ENCODE measurements around the gene ZNF324B.
A peak's percentile ranks its signal among the peaks of the same experiment; 100 is the strongest.
"Not testable (repeated sequence)": the region's sequence is repeated elsewhere in the genome, so short reads cannot be mapped to it uniquely, and the experiment has no call there.

ZNF324B gene

GRCh38 chr19:58466089-58466759, 14.8 kb downstream of the ZNF324B start:
- no peaks in the 10 kb centered on the region for H3K27me3 ChIP-seq (ENCODE audit: control insufficient read depth, insufficient read depth, low read length)
- H3K36me3 ChIP-seq (ENCODE audit: insufficient read depth, low read length) = peaks cover 7% of the 10 kb centered on the region
- peak overlapping the region; percentile 100 for H3K4me3 ChIP-seq (ENCODE audit: low read length)
- peak overlapping the region; percentile 36 for H3K9ac ChIP-seq (ENCODE audit: low read depth, low read length)
- peak overlapping the region; percentile 100 for H3K4me2 ChIP-seq (ENCODE audit: low read length)
- peaks cover 13% of the 10 kb centered on the region for H3K4me1 ChIP-seq (ENCODE audit: control insufficient read depth, insufficient read depth, low read length)
- no peaks in the 10 kb centered on the region for H3K9me3 ChIP-seq (replicated peaks; ENCODE audit: low read length)

- Histone ChIP-seq H3K36me3 (ENCODE audit: insufficient read depth, low read length) (peaks cover 11% of the 10 kb centered on the region), H3K4me3 (ENCODE audit: low read length) (peak within 1 kb of the TSS; percentile 100), H3K4me1 (ENCODE audit: control insufficient read depth, insufficient read depth, low read length) (peaks cover 13% of the 10 kb centered on the region), H3K9me3 (replicated peaks; ENCODE audit: low read length) (no peaks in the 10 kb centered on the region), H3K27me3 (ENCODE audit: control insufficient read depth, insufficient read depth, low read length) (no peaks in the 10 kb centered on the region), H3K9ac (ENCODE audit: low read depth, low read length) (peak within 1 kb of the TSS; percentile 95), H3K4me2 (ENCODE audit: low read length) (peak within 1 kb of the TSS; percentile 100)
These were observed 15.6 kb downstream of the ZNF324B start, which contains the start of gene ZNF324 for GRCh38 chr19:58466760-58467589. ZNF324 (plus strand) TSS chr19:58467080; CDS start chr19:58469186, 2,106 bp downstream.

- peak overlapping the region; percentile 36 for H3K9ac ChIP-seq (ENCODE audit: low read depth, low read length)
- no peaks in the 10 kb centered on the region for H3K27me3 ChIP-seq (ENCODE audit: control insufficient read depth, insufficient read depth, low read length)
- H3K9me3 ChIP-seq (replicated peaks; ENCODE audit: low read length) = no peaks in the 10 kb centered on the region
- H3K4me1 ChIP-seq (ENCODE audit: control insufficient read depth, insufficient read depth, low read length) = peaks cover 13% of the 10 kb centered on the region
- H3K4me3 ChIP-seq (ENCODE audit: low read length) = peak overlapping the region; percentile 61
- H3K36me3 ChIP-seq (ENCODE audit: insufficient read depth, low read length) = peaks cover 25% of the 10 kb centered on the region
- peak overlapping the region; percentile 85 for H3K4me2 ChIP-seq (ENCODE audit: low read length)
These were observed 16.9 kb downstream of the ZNF324B start for GRCh38 chr19:58468216-58468839.

GRCh38 chr19:58469241-58470013, 18.0 kb downstream of the ZNF324B start:
- Histone ChIP-seq H3K9me3 (replicated peaks; ENCODE audit: low read length) (no peaks in the 10 kb centered on the region), H3K4me3 (ENCODE audit: low read length) (no peak overlapping the region), H3K27me3 (ENCODE audit: control insufficient read depth, insufficient read depth, low read length) (no peaks in the 10 kb centered on the region), H3K4me2 (ENCODE audit: low read length) (no peak overlapping the region), H3K4me1 (ENCODE audit: control insufficient read depth, insufficient read depth, low read length) (peaks cover 13% of the 10 kb centered on the region), H3K9ac (ENCODE audit: low read depth, low read length) (no peak overlapping the region), H3K36me3 (ENCODE audit: insufficient read depth, low read length) (peaks cover 29% of the 10 kb centered on the region)

- H3K36me3 ChIP-seq (ENCODE audit: insufficient read depth, low read length) = peaks cover 29% of the 10 kb centered on the region
- not testable (repeated sequence) for H3K4me2 ChIP-seq (ENCODE audit: low read length); H3K4me3 ChIP-seq (ENCODE audit: low read length); H3K27me3 ChIP-seq (ENCODE audit: control insufficient read depth, insufficient read depth, low read length); H3K9me3 ChIP-seq (replicated peaks; ENCODE audit: low read length); H3K9ac ChIP-seq (ENCODE audit: low read depth, low read length)
- H3K4me1 ChIP-seq (ENCODE audit: control insufficient read depth, insufficient read depth, low read length) = peaks cover 22% of the 10 kb centered on the region
These were observed 19.6 kb downstream of the ZNF324B start for GRCh38 chr19:58470837-58471543.

- Histone ChIP-seq H3K36me3 (ENCODE audit: insufficient read depth, low read length) (peaks cover 29% of the 10 kb centered on the region), H3K4me3 (ENCODE audit: low read length) (no peak overlapping the region), H3K9me3 (replicated peaks; ENCODE audit: low read length) (no peaks in the 10 kb centered on the region), H3K4me2 (ENCODE audit: low read length) (no peak overlapping the region), H3K4me1 (ENCODE audit: control insufficient read depth, insufficient read depth, low read length) (peaks cover 22% of the 10 kb centered on the region), H3K9ac (ENCODE audit: low read depth, low read length) (no peak overlapping the region), H3K27me3 (ENCODE audit: control insufficient read depth, insufficient read depth, low read length) (no peaks in the 10 kb centered on the region)
These were observed 20.3 kb downstream of the ZNF324B start for GRCh38 chr19:58471736-58472135.

- no peak overlapping the region for H3K4me3 ChIP-seq (ENCODE audit: low read length)
- H3K9me3 ChIP-seq (replicated peaks; ENCODE audit: low read length) = no peaks in the 10 kb centered on the region
- H3K4me1 ChIP-seq (ENCODE audit: control insufficient read depth, insufficient read depth, low read length) = peaks cover 19% of the 10 kb centered on the region
- no peak overlapping the region for H3K9ac ChIP-seq (ENCODE audit: low read depth, low read length)
- H3K36me3 ChIP-seq (ENCODE audit: insufficient read depth, low read length) = peaks cover 32% of the 10 kb centered on the region
- no peak overlapping the region for H3K4me2 ChIP-seq (ENCODE audit: low read length)
- no peaks in the 10 kb centered on the region for H3K27me3 ChIP-seq (ENCODE audit: control insufficient read depth, insufficient read depth, low read length)
These were observed 22.4 kb downstream of the ZNF324B start for GRCh38 chr19:58473775-58474174.

GRCh38 chr19:58474291-58474996, 23.0 kb downstream of the ZNF324B start:
- Histone ChIP-seq H3K27me3 (ENCODE audit: control insufficient read depth, insufficient read depth, low read length) (no peaks in the 10 kb centered on the region), H3K4me2 (ENCODE audit: low read length) (peak overlapping the region; percentile 90), H3K9ac (ENCODE audit: low read depth, low read length) (no peak overlapping the region), H3K36me3 (ENCODE audit: insufficient read depth, low read length) (peaks cover 31% of the 10 kb centered on the region), H3K4me1 (ENCODE audit: control insufficient read depth, insufficient read depth, low read length) (peaks cover 19% of the 10 kb centered on the region), H3K4me3 (ENCODE audit: low read length) (no peak overlapping the region), H3K9me3 (replicated peaks; ENCODE audit: low read length) (no peaks in the 10 kb centered on the region)

GRCh38 chr19:58474997-58475713, 23.7 kb downstream of the ZNF324B start:
- H3K36me3 ChIP-seq (ENCODE audit: insufficient read depth, low read length) = peaks cover 28% of the 10 kb centered on the region
- no peaks in the 10 kb centered on the region for H3K27me3 ChIP-seq (ENCODE audit: control insufficient read depth, insufficient read depth, low read length)
- H3K4me1 ChIP-seq (ENCODE audit: control insufficient read depth, insufficient read depth, low read length) = peaks cover 19% of the 10 kb centered on the region
- H3K4me3 ChIP-seq (ENCODE audit: low read length) = peak overlapping the region; percentile 78
- no peaks in the 10 kb centered on the region for H3K9me3 ChIP-seq (replicated peaks; ENCODE audit: low read length)
- H3K9ac ChIP-seq (ENCODE audit: low read depth, low read length) = peak overlapping the region; percentile 81
- peak overlapping the region; percentile 90 for H3K4me2 ChIP-seq (ENCODE audit: low read length)
